GF-D8 (cell line): Measurements from ENCODE around the gene CAMKK1.
"Not testable (repeated sequence)": the region's sequence is repeated elsewhere in the genome, so short reads cannot be mapped to it uniquely, and the experiment has no call there.

Source experiments
- DNase-seq: peaks from one replicate; lab custom pipeline; 2025; lab: John Stamatoyannopoulos, UW

The CAMKK1 gene

GRCh38 chr17:3879591-3880417 lies 13.0 kb downstream of the CAMKK1 start:
- DNase-seq: no peak

GRCh38 chr17:3879186-3879585 lies 13.7 kb downstream of the CAMKK1 start:
- DNase-seq: no peak

- no peak for DNase-seq
Observed at GRCh38 chr17:3877220-3877619, 15.6 kb downstream of the CAMKK1 start.

- DNase-seq: no peak
Observed at GRCh38 chr17:3875317-3875716, 17.5 kb downstream of the CAMKK1 start.

- DNase-seq: no peak
Observed at GRCh38 chr17:3873862-3874261, 19.0 kb downstream of the CAMKK1 start.

- DNase-seq: no peak
Observed at GRCh38 chr17:3870871-3871306, 22.0 kb downstream of the CAMKK1 start.

GRCh38 chr17:3867606-3868005 lies 25.2 kb downstream of the CAMKK1 start:
- DNase-seq: no peak

GRCh38 chr17:3867106-3867505 lies 25.7 kb downstream of the CAMKK1 start:
- DNase-seq: no peak

- DNase-seq: no peak
Observed at GRCh38 chr17:3866276-3866675, 26.6 kb downstream of the CAMKK1 start.

GRCh38 chr17:3865176-3865575 lies 27.7 kb downstream of the CAMKK1 start:
- DNase-seq: no peak

- no peak for DNase-seq
Observed at GRCh38 chr17:3864534-3864933, 28.3 kb downstream of the CAMKK1 start.

- DNase-seq: no peak
Observed at GRCh38 chr17:3861761-3862681, 30.8 kb downstream of the CAMKK1 start.

- DNase-seq: no peak
Observed at GRCh38 chr17:3860939-3861700, 31.7 kb downstream of the CAMKK1 start.

- DNase-seq: no peak
Observed at GRCh38 chr17:3859940-3860339, 32.9 kb downstream of the CAMKK1 start.

GRCh38 chr17:3857261-3858105 lies 35.4 kb downstream of the CAMKK1 start:
- no peak for DNase-seq

- DNase-seq: not testable (repeated sequence)
Observed at GRCh38 chr17:3854204-3854603, 38.6 kb downstream of the CAMKK1 start.

- DNase-seq: no peak
Observed at GRCh38 chr17:3852561-3852960, 40.3 kb downstream of the CAMKK1 start.

- DNase-seq: no peak
Observed at GRCh38 chr17:3851461-3852100, 41.3 kb downstream of the CAMKK1 start.

- DNase-seq: no peak
Observed at GRCh38 chr17:3848229-3848835, 44.5 kb downstream of the CAMKK1 start.

GRCh38 chr17:3847165-3847670 lies 45.6 kb downstream of the CAMKK1 start:
- DNase-seq: no peak
